ENCODE measurements around the gene UBE2K.
"Not testable (repeated sequence)": the region's sequence is repeated elsewhere in the genome, so short reads cannot be mapped to it uniquely, and the experiment has no call there.

The UBE2K gene

DNA sequence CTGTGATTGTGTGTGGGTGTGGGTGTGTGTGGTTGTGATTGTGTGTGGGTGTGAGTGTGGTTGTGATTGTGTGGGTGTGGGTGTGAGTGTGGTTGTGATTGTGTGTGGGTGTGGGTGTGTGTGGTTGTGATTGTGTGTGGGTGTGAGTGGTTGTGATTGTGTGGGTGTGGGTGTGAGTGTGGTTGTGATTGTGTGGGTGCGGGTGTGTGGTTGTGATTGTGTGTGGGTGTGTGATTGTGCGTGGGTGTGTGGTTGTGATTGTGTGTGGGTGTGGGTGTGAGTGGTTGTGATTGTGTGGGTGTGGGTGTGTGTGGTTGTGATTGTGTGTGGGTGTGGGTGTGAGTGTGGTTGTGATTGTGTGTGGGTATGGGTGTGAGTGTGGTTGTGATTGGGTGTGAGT, 115.8 kb downstream of the UBE2K start:
- not testable (repeated sequence) for DNase-seq

DNA sequence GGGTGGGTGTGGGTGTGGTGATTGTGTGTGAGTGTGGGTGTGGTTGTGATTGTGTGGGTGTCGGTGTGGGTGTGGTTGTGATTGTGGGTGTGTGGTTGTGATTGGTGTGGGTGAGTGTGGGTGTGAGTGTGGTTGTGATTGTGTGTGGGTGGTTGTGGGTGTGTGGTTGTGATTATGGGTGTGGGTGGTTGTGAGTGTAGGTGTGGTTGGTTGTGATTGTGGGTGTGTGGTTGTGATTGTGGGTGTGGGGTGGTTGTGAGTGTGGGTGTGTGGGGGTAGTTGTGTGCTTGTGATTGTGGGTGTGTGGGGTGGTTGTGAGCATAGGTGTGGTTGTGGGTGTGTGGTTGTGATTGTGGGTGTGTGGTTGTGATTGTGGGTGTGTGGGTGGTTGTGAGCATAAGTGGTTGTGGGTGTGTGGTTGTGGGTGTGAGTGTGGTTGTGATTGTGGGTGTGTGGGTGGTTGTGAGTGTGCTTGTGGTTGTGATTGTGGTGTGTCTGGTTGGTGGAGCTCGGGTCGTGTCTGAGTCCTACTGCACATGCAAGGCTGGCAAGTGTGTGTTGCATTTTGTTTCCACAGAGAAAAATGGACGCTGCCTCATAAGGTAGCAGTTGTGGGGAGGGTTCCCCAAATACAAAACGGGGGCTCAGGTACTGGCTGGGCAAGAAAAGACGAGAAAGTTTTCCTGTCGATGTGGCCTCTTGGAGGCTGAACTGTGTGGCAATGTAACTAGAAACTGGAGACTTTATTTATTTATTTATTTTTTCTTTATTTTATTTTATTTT, 116.7 kb downstream of the UBE2K start:
- peak in 2 of 6 experiments; percentile 6 to 8 for DNase-seq

DNA sequence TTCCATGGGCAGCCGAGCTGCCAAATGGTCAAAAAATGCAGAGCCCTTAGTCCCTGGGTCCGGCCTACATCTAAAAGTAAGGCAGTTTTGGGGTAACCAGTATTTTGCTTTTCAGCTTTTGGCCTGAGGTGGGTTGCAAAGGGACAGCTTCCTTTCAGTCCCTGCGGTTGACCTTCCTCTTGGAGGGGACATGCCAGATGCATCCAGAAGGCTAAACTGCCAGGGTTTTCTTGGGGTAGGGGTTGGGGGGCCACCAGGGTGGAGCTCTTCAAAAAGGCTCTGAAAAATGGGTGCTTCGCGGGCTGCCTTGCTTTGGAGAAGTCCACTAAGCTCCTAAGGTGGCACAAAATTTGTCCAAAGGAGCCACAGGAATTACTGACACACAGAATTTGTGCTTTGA, 120.7 kb downstream of the UBE2K start:
- DNase-seq, result no peak

DNA sequence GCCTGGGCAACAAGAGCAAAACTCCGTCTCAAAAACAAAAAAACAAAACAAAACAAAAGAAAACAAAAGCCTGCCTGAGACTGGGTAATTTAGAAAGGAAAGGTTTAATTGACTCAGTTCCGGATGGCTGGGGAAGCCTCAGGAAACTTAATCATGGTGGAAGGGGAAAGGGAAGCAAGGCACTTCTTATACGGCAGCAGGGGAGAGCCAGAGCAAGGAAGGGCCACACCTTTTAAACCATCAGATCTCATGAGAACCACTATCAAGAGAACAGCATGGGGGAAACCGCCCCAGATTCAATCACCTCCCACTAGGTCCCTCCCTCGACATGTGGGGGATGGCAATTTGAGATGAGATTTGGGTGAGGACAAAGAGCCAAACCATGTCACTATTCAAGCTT, 122.2 kb downstream of the UBE2K start:
- no peak for DNase-seq

DNA sequence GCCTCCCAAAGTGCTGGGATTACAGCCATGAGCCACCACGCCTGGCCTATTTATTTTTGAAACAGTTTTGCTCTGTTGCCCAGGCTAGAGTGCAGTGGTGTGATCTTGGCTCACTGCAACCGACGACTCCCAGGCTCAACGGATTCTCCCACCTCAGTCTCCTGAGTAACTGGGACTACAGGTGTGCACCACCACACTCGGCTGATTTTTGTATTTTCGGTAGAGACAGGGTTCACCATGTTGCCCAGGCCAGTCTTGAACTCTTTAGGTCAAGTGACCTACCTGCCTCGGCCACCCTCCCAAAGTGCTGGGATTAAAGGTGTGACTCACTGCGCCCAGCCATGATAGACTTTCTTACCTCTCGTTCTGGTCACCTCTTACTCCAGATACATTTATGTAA, 124.0 kb downstream of the UBE2K start:
- DNase-seq, result no peak

DNA sequence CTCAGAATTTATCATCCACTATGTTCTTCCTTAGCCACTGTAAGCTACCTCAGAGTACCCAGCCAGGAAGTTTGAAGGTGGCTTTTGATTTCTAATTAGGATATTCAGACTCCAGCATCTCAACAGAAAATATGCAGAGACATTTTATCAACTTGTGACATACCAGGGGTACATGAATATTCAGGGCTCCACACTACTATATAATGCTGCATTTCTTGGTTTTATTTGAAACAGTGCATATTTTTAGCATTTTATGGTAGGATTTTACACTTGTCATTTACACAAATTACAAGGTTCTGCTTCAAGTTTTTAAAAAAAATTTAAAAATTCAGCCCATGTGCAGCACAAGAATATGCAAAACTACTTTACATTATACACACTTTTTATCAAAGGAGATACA, 124.7 kb downstream of the UBE2K start:
- DNase-seq, result no peak

DNA sequence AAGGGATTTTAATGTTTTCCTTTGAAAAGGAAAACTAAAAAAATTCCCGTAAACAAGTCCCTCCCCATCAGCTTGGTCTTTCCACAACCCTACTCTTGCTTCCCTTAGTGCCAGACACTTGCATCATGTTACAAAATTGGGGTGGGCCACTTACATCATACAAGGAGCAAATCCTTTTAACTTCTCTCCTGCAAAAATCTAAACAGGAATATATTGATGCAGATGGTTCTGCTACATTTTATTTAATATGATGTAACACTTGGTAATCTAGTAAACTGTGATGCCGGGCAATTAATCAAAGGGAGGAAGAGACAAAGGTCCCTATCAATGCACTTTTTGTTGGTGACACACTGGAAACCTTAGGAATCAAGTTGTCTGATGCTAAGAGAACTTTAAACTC, 125.3 kb downstream of the UBE2K start:
- DNase-seq, result no peak

DNA sequence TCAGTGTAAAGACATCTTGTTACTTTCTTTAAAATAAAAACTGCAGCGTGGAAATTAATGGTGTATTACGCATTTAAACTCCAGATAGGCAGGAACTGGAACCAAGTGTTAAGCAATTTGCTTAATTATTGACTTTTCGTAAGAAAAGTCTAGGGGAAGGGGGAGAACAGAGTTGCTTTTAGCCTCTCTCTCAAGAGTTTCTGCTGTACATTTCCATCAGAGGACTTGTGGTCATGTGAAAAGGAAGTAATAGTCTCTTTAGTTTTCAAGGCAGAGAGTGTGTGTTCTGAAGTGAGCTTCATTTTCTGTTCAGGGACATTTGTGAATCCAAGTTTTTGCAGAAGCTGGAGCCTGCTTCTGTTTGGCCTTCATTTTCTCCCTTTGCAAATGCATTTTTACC, 127.2 kb downstream of the UBE2K start:
- DNase-seq, result no peak

DNA sequence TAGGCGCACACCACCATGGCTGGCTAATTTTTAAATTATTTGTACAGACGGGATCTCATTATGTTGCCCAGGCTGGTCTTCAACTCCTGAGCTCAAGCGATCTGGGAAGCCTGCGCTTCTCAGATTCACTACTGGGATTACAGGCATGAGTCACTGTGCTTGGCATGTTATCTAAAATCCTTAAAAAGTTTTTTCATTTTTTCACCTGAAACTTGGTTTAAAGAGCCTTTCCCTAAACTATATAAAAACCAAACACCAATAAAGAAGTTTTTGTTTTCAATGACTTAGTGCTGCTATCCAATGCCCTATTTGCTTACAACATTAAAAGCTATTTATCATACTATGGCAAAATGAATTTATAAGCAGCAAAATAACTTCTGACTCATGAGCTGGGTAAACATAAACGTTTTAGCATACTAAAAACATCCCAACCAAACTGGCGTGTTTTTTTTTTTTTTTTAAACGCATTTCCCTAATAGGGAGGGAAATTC, 127.8 kb downstream of the UBE2K start:
- DNase-seq, result no peak
